GM21737 (cell line): Measurements from ENCODE around the gene CCDC90B.
"Not testable (repeated sequence)": the region's sequence is repeated elsewhere in the genome, so short reads cannot be mapped to it uniquely, and the experiment has no call there.

Source experiments
- ATAC-seq: cut with Tn5 transposase; IDR thresholded peaks from one replicate; pipeline ENCODE4 v1.9.1; 2021; ENCODE audit warnings: mild to moderate bottlenecking, moderate library complexity; ENCODE audit not compliant: unreplicated experiment

The CCDC90B gene

GRCh38 chr11:83292709-83293456 lies 6.7 kb upstream of the CCDC90B start:
- no peak for ATAC-seq

DNA sequence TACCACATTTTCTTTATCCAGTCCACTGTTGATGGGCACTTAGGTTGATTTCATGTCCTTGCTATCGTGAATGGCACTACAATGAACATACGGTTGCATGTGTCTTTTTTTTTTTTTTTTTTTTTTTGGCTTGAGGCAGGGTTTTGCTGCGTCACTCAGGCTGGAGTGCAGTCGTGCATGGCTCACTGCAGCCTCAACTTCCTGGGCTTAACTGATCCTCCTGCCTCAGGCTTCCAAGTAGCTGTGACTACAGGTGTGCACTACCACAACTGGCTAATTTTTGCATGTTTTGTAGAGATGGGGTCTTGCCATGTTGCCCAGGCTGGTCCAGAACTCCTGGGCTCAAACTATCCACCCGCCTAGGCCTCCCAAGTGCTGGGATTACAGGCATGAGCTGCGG lies 1.5 kb upstream of the CCDC90B start:
- ATAC-seq = no peak

- peak; percentile 52 for ATAC-seq
Measured at GRCh38 chr11:83285151-83285770, 906 bp downstream of the CCDC90B start.

GRCh38 chr11:83284501-83285150 lies 1.5 kb downstream of the CCDC90B start:
- no peak for ATAC-seq

- ATAC-seq = no peak
Measured at GRCh38 chr11:83282084-83282716, 4.0 kb downstream of the CCDC90B start.

DNA sequence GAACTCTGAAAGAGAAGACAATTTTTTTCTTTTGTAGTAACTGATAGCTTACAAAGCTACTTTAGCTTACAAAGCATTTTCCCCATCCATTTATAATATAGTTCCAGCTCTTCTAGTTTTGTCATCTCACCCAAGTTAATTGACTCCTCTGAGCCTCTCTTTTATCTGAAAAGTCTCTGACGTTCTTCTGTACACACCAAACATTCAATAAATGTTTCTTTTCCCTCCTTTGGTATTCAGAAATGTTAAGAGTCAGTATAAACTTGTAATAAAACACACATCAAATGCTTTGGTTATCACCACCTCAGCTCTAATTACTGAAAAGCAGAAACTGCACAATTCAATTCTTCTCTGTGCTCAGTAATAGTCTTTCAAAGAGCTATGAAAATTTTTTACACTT lies 5.9 kb downstream of the CCDC90B start:
- ATAC-seq = no peak

- no peak for ATAC-seq
Measured at GRCh38 chr11:83278351-83278750, 7.8 kb downstream of the CCDC90B start.

- ATAC-seq = no peak
Measured at GRCh38 chr11:83275888-83276641, 10.1 kb downstream of the CCDC90B start.

DNA sequence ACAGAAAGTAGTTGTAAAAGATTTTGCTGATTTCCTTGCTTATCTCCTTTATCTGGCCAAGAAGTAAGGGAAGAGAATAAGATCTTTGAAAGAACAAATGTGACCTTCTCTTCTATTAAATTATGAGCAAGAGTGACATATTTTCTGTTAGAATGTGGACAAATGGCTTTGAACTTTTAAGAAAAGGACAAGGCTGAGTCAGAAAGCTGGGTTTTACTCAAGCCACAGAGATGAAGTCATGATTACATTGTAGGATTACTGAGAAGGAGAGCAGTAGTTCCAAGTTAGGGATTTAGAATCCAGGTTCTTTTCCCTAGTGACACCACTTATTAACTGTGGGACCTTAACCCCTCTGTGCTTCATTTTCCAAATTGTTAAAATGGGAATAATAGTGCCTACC lies 13.5 kb downstream of the CCDC90B start:
- no peak for ATAC-seq

GRCh38 chr11:83271734-83272133 lies 14.4 kb downstream of the CCDC90B start:
- not testable (repeated sequence) for ATAC-seq

DNA sequence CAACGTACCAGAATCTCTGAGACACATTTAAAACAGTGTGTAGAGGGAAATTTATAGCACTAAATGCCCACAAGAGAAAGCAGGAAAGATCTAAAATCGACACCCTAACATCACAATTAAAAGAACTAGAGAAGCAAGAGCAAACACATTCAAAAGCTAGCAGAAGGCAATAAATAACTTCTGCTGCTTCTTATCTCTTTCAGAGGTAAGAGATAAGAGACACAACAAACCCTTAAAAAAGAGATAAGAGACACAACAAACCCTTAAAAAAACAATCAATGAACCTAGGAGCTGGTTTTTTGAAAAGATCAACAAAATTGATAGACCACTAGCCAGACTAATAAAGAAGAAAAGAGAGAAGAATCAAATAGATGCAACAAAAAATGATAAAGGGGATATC lies 17.1 kb downstream of the CCDC90B start:
- not testable (repeated sequence) for ATAC-seq

DNA sequence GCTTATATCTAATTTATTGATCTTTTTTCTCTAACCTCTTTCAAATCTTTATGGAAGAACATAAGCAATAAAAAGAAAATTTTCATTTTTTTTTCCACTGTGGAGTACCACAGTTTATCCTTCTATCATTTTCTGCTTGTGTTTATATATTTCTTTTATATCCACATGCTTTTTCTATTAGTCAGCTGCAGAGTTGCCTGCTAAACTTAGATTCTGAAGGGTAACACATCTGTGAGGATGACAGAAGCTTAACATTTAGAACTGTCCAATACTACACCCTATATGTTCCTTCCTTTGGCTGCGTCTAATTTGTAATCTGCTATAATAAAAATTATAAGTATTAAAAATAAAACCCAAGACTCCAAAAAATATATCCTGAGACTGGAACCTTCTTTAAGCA lies 20.8 kb downstream of the CCDC90B start:
- no peak for ATAC-seq

- ATAC-seq = no peak
Measured at GRCh38 chr11:83259559-83259958, 26.6 kb downstream of the CCDC90B start.

DNA sequence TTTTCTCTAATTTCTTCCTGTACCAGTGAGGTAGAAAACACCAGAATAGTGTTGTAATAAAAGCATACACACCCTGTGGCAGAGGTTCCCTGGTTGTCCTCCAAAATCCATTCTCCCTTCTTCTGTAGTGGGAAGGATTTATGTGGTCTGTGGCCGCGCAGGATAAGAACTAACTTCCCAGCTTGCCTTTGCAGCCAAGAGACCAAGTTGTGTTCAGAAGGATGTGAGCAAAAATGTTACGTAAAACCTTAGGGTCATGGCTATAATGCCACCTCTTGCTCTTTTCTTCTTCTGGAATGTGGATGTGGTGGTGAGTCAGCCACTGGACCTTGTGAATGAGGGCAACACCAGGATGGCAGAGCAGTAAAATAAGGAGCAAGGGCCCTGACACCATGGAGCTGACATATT lies 28.4 kb downstream of the CCDC90B start:
- ATAC-seq = no peak

- ATAC-seq = no peak
Measured at GRCh38 chr11:83256602-83257340, 29.4 kb downstream of the CCDC90B start.

GRCh38 chr11:83255366-83255765 lies 30.8 kb downstream of the CCDC90B start:
- no peak for ATAC-seq

- no peak for ATAC-seq
Measured at GRCh38 chr11:83252941-83253340, 33.2 kb downstream of the CCDC90B start.

DNA sequence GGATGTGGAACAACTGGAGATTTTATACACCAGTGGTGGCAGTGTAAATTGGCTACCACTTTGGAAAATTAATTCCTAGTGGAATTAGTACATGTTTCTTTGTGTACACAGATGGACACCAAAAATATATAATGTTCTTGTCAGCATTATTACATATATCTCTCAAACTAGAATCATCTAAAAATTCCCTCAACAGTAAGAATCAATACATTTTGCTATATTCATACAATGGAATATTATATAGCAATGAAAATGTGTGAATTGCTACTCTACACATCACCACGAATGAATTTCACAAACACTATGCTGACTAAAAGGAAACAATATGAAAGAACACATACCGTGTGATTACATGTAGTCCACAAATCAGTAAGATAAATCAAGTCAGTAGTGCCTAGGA lies 33.9 kb downstream of the CCDC90B start:
- ATAC-seq = no peak

- ATAC-seq = no peak
Measured at GRCh38 chr11:83249972-83250593, 36.1 kb downstream of the CCDC90B start.

DNA sequence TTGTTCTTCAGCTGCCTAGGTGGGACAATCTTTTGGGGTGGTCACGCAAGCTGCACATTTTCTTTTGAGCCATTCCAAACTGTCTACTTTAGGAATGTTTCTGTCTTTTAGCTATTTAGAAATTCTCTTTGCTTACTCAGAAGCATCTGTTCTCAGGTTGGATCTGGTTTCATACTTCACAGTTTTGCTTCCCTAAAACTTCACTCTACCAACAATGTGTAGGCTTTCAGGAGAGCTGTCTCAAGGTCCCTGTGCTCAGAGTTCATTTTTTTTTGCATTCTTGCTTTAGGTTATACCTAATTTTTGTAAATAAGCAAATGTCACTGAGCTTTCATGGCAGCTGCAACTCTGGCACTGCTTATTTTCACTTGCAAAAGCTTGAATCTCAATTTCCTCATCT lies 36.7 kb downstream of the CCDC90B start:
- ATAC-seq = no peak
